ENCODE measurements around the gene BTRC.
A peak's percentile ranks its signal among the peaks of the same experiment; 100 is the strongest.

Gene BTRC

GRCh38 chr10:101451261-101451660 lies 97.3 kb downstream of the BTRC start:
- ChIA-PET CTCF (interaction anchor here (1.5 to 1.9 kb wide), 2 partner anchors 10 to 16 kb away, joined by 3 to 14 read pairs; no protein-coding TSS in a partner anchor), POLR2A (interaction anchor here (1.3 kb wide), 1 partner anchor 34 kb away, joined by 3 read pairs; no protein-coding TSS in a partner anchor)
- no peak for DNase-seq (ENCODE audit: extremely low spot score)
- TF ChIP-seq CTBP1 (IDR thresholded peaks at IDR 0.05; ENCODE audit: borderline replicate concordance), result no peak
- no peak for TF ChIP-seq NFRKB (IDR thresholded peaks at IDR 0.05)
- no peak for TF ChIP-seq BHLHE40 (IDR thresholded peaks at IDR 0.05; ENCODE audit: borderline replicate concordance)
- TF ChIP-seq, protein P1, sequence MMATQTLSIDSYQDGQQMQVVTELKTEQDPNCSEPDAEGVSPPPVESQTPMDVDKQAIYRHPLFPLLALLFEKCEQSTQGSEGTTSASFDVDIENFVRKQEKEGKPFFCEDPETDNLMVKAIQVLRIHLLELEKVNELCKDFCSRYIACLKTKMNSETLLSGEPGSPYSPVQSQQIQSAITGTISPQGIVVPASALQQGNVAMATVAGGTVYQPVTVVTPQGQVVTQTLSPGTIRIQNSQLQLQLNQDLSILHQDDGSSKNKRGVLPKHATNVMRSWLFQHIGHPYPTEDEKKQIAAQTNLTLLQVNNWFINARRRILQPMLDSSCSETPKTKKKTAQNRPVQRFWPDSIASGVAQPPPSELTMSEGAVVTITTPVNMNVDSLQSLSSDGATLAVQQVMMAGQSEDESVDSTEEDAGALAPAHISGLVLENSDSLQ (IDR thresholded peaks at IDR 0.05), result no peak
- TF ChIP-seq HDGF (IDR thresholded peaks at IDR 0.05; ENCODE audit: borderline replicate concordance), result no peak
- no peak for TF ChIP-seq L3MBTL2 (conservative IDR thresholded peaks at IDR 0.05)
- TF ChIP-seq ARNT (IDR thresholded peaks at IDR 0.05), result no peak

DNA sequence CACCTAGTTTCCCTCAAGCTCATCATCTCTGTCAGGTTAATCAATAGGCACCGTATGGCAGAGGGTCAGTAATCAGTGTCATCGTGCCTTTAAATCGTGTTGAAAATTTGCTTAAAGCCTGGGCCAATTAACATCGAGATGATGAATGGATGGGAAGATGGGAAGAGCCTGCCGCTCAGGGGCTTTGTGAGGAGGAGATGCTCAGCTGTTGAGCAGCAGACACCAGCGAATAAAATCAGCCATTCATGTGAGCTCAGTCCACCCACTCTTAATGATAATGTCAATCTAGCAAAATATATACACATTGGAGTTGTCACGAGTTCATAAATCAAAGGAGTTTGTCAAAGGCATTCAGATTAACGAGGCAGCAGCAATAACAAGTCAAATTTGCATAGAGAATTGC lies 97.7 kb downstream of the BTRC start:
- ChIA-PET CTCF (interaction anchor here (1.3 to 1.9 kb wide), 3 partner anchors 8 to 15 kb away, joined by 3 to 14 read pairs (median 5); no protein-coding TSS in a partner anchor), POLR2A (interaction anchor here (1.3 kb wide), 1 partner anchor 33 kb away, joined by 3 read pairs; no protein-coding TSS in a partner anchor)
- no peak for DNase-seq (ENCODE audit: extremely low spot score)
- TF ChIP-seq, protein P1 (IDR thresholded peaks at IDR 0.05), result peak; percentile 86
- TF ChIP-seq FOXA1 (IDR thresholded peaks at IDR 0.05) (no peak), FOXM1 (IDR thresholded peaks at IDR 0.05; ENCODE audit: borderline replicate concordance) (no peak)

DNA sequence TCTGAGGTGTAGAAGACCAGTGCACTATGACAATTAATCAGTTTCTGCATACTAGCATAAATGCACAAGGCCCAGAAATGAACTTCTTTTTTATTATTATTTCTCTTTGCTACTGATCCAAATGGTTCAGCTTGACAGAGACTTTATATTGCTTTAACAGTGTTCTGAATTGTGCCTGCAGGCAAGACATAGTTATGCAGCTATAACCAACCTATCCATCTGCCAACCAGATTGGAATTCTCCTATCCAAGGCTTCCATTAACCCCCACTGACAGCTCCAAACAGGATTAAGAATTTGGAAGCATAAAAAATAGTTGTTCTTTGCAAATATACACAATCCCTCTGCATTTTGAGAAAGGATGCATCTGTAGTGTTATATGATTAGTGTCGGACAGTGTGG lies 98.2 kb downstream of the BTRC start:
- no peak for TF ChIP-seq CTBP1 (IDR thresholded peaks at IDR 0.05; ENCODE audit: borderline replicate concordance)
- no peak for TF ChIP-seq TARDBP (IDR thresholded peaks at IDR 0.05)
- no peak for TF ChIP-seq FOXM1 (IDR thresholded peaks at IDR 0.05; ENCODE audit: borderline replicate concordance)
- no peak for TF ChIP-seq L3MBTL2 (conservative IDR thresholded peaks at IDR 0.05)
- TF ChIP-seq NFRKB (IDR thresholded peaks at IDR 0.05), result no peak
- no peak for TF ChIP-seq BHLHE40 (IDR thresholded peaks at IDR 0.05; ENCODE audit: borderline replicate concordance)
- no peak for TF ChIP-seq HDGF (IDR thresholded peaks at IDR 0.05; ENCODE audit: borderline replicate concordance)
- no peak for TF ChIP-seq SP1 (IDR thresholded peaks at IDR 0.05)
- TF ChIP-seq SUZ12 (IDR thresholded peaks at IDR 0.05), result no peak
- TF ChIP-seq, protein P1 (IDR thresholded peaks at IDR 0.05), result no peak
- no peak for TF ChIP-seq ELF4 (IDR thresholded peaks at IDR 0.05)
- TF ChIP-seq ZNF384 (IDR thresholded peaks at IDR 0.05), result no peak
- no peak for TF ChIP-seq FOXA1 (IDR thresholded peaks at IDR 0.05)
- no peak for TF ChIP-seq FOXK2 (IDR thresholded peaks at IDR 0.05)
- TF ChIP-seq LEF1 (IDR thresholded peaks at IDR 0.05; ENCODE audit: borderline replicate concordance), result no peak
- TF ChIP-seq ARNT (IDR thresholded peaks at IDR 0.05), result no peak
- ChIA-PET POLR2A (interaction anchor here (1.3 kb wide), 1 partner anchor 33 kb away, joined by 3 read pairs; no protein-coding TSS in a partner anchor), CTCF (interaction anchor here (1.3 to 1.9 kb wide), 3 partner anchors 9 to 15 kb away, joined by 3 to 14 read pairs (median 5); no protein-coding TSS in a partner anchor)
- no peak for DNase-seq (ENCODE audit: extremely low spot score)

DNA sequence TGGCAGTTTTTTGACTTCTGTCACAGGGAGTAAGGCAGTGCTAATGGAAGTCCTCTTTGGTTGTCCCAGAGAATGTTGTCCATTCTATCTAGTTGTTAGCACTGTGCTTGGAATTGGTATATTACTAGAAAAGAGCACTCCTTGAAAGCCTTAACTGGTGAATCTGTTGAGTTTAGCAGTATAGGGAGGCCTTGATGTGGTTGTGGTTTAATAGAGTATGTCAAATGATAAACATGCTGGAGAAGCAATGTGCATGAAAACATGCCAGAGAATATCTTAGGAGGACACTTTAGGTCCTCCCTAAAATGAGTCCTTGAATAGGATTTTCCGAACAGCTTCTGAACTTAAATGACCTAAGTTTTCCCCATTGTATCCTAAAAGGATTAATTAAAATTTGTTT lies 98.6 kb downstream of the BTRC start:
- no peak for TF ChIP-seq ARNT (IDR thresholded peaks at IDR 0.05)
- no peak for TF ChIP-seq CTBP1 (IDR thresholded peaks at IDR 0.05; ENCODE audit: borderline replicate concordance)
- no peak for TF ChIP-seq FOXM1 (IDR thresholded peaks at IDR 0.05; ENCODE audit: borderline replicate concordance)
- TF ChIP-seq TARDBP (IDR thresholded peaks at IDR 0.05), result no peak
- TF ChIP-seq HDGF (IDR thresholded peaks at IDR 0.05; ENCODE audit: borderline replicate concordance), result no peak
- TF ChIP-seq FOXA1 (IDR thresholded peaks at IDR 0.05), result no peak
- TF ChIP-seq, protein P1 (IDR thresholded peaks at IDR 0.05), result no peak
- TF ChIP-seq L3MBTL2 (conservative IDR thresholded peaks at IDR 0.05), result no peak
- TF ChIP-seq SP1 (IDR thresholded peaks at IDR 0.05), result no peak
- no peak for TF ChIP-seq ELF4 (IDR thresholded peaks at IDR 0.05)
- no peak for TF ChIP-seq LEF1 (IDR thresholded peaks at IDR 0.05; ENCODE audit: borderline replicate concordance)
- TF ChIP-seq BHLHE40 (IDR thresholded peaks at IDR 0.05; ENCODE audit: borderline replicate concordance), result no peak
- no peak for TF ChIP-seq ZNF384 (IDR thresholded peaks at IDR 0.05)
- TF ChIP-seq FOXK2 (IDR thresholded peaks at IDR 0.05), result no peak
- POLR2A ChIA-PET, result interaction anchor here (1.3 to 1.4 kb wide), 2 partner anchors 9 to 32 kb away, joined by 3 read pairs; no protein-coding TSS in a partner anchor
- CTCF ChIA-PET, result interaction anchor here (0.7 to 1.9 kb wide), 4 partner anchors 9 to 62 kb away, joined by 3 to 14 read pairs (median 4); no protein-coding TSS in a partner anchor
- no peak for DNase-seq (ENCODE audit: extremely low spot score)

- POLR2A ChIA-PET, result interaction anchor here (1.4 kb wide), 1 partner anchor 9 kb away, joined by 3 read pairs; no protein-coding TSS in a partner anchor
- no peak for DNase-seq (ENCODE audit: extremely low spot score)
- TF ChIP-seq SUZ12 (IDR thresholded peaks at IDR 0.05) (no peak), ELF4 (IDR thresholded peaks at IDR 0.05) (no peak), HDGF (IDR thresholded peaks at IDR 0.05; ENCODE audit: borderline replicate concordance) (no peak), ZNF384 (IDR thresholded peaks at IDR 0.05) (no peak), L3MBTL2 (conservative IDR thresholded peaks at IDR 0.05) (no peak), BHLHE40 (IDR thresholded peaks at IDR 0.05; ENCODE audit: borderline replicate concordance) (no peak), NFRKB (IDR thresholded peaks at IDR 0.05) (no peak), CTBP1 (IDR thresholded peaks at IDR 0.05; ENCODE audit: borderline replicate concordance) (no peak), FOXK2 (IDR thresholded peaks at IDR 0.05) (no peak), FOXM1 (IDR thresholded peaks at IDR 0.05; ENCODE audit: borderline replicate concordance) (no peak), LEF1 (IDR thresholded peaks at IDR 0.05; ENCODE audit: borderline replicate concordance) (no peak), FOXA1 (IDR thresholded peaks at IDR 0.05) (no peak), SP1 (IDR thresholded peaks at IDR 0.05) (no peak), TARDBP (IDR thresholded peaks at IDR 0.05) (no peak), ARNT (IDR thresholded peaks at IDR 0.05) (no peak)
- TF ChIP-seq, protein P1 (IDR thresholded peaks at IDR 0.05), result no peak
- CTCF ChIA-PET, result interaction anchor here (0.7 to 2.0 kb wide), 3 partner anchors 9 to 63 kb away, joined by 3 to 17 read pairs (median 4); no protein-coding TSS in a partner anchor
These were observed 99.4 kb downstream of the BTRC start for GRCh38 chr10:101453318-101453717.
